Thoracic aorta (tissue), 2 donors: ENCODE results near the gene NDUFA3. TPM values are rescaled to one million over a fixed set of nuclear protein-coding genes. Genes with fewer than 3 reads are reported as not detected.

Experiments used
- ATAC-seq: fragments of 150-250 bp; one replicate; pipeline ENCODE4 v1.8.0; 2017; ENCODE audit warnings: low read depth; ENCODE audit not compliant: insufficient number of reproducible peaks, low FRiP score
- DNase-seq: peaks from one replicate; pipeline ENCODE4 v3.0.0-alpha.2; 2020; ENCODE audit warnings: low spot score
- H3K27ac ChIP-seq, 2 donors: fragments of 200-600 bp; sonication (generic); 1 replicate in 1 of 2; 2 replicates in 1 of 2; pipeline ENCODE4 v1.5.1; 2016; ENCODE audit warnings: mild to moderate bottlenecking in 2 of 2, moderate library complexity in 2 of 2
- H3K27me3 ChIP-seq: fragments of 200-600 bp; sonication (generic); replicated peaks from 2 replicates; pipeline ENCODE4 v1.6.0; 2016; ENCODE audit warnings: mild to moderate bottlenecking; ENCODE audit not compliant: insufficient read depth
- H3K36me3 ChIP-seq: fragments of 200-600 bp; sonication (generic); one replicate; pipeline ENCODE4 v1.5.1; 2016
- H3K4me1 ChIP-seq, 2 donors: fragments of 200-600 bp; sonication (generic); 1 replicate in 1 of 2; 2 replicates in 1 of 2; pipeline versions ENCODE4 v1.5.1 to v1.6.0; 2016; ENCODE audit warnings: low read depth in 2 of 2, mild to moderate bottlenecking in 1 of 2; ENCODE audit not compliant: control insufficient read depth in 1 of 2
- H3K4me3 ChIP-seq: fragments of 200-600 bp; sonication (generic); 2 replicates; pipeline ENCODE4 v1.5.1; 2016; ENCODE audit warnings: mild to moderate bottlenecking
- H3K9me3 ChIP-seq: fragments of 200-600 bp; sonication (generic); 2 replicates; pipeline ENCODE4 v1.5.1; 2016
- CTCF ChIP-seq: fragments of 200-600 bp; sonication (generic); IDR thresholded peaks from one replicate; pipeline ENCODE4 v1.5.1; 2019; ENCODE audit warnings: antibody characterized with exemption
- total RNA-seq, 2 donors: library from RNA; depleted of rRNA; stranded (reverse); fragments of >200 nt; gene quantifications; one replicate each; pipeline versions ENCODE4 v1.1.0 to v1.2.3, GENCODE V29; 2016

Gene NDUFA3
- total RNA-seq: 10 to 100 TPM; 13.0 to 16.6 TPM

- Histone ChIP-seq H3K9me3 (no peaks in the 10 kb centered on the region), H3K4me1 (peaks cover 7 to 13% of the 10 kb centered on the region in 2 donors), H3K27me3 (no peaks in the 10 kb centered on the region), H3K4me3 (peak within 1 kb of the TSS; percentile 97), H3K27ac (peak within 1 kb of the TSS; percentile 23 to 54), H3K36me3 (peaks cover 13% of the 10 kb centered on the region)
- DNase-seq: peak; percentile 89
- TF ChIP-seq CTCF: no peak
- ATAC-seq: peak; percentile 86
These were observed at the start of gene NDUFA3 for GRCh38 chr19:54102421-54103169. Gene NDUFA3, plus strand, starts transcription at chr19:54102855. Its CDS starts 24 bp downstream, at chr19:54102879.

DNA sequence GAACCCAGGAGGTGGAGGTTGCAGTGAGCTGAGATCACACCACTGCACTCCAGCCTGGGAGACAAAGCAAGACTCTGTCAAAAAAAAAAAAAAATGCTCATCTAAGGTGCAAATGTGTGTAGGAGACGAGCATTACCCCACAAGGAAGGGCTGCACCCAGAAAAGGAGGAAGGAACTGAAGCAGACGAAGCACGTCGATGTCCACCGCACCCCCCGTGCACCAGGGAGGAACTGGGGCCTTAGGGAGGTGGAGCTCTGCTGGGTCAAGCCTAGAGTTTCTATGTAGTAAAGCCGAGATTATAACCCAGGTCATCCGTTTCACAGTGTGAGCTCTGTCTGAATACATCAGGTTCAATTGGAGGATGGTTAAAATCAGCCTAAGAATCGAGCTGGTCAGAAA, 40.0 kb upstream of the NDUFA3 start:
- H3K27ac ChIP-seq: no peak overlapping the region
- DNase-seq (no peak), ATAC-seq (no peak)
- no peaks in the 10 kb centered on the region for H3K9me3 ChIP-seq
- H3K4me1 ChIP-seq: no peaks in the 10 kb centered on the region
- H3K4me3 ChIP-seq: no peak overlapping the region
- H3K36me3 ChIP-seq: no peaks in the 10 kb centered on the region
- no peaks in the 10 kb centered on the region for H3K27me3 ChIP-seq
- no peak for TF ChIP-seq CTCF

- no peak for ATAC-seq
These were observed 39.1 kb upstream of the NDUFA3 start, which contains the start of gene VSTM1 for GRCh38 chr19:54063350-54064116. Gene VSTM1, minus strand, starts transcription at chr19:54063897. Its CDS starts 120 bp downstream, at chr19:54063777.

DNA sequence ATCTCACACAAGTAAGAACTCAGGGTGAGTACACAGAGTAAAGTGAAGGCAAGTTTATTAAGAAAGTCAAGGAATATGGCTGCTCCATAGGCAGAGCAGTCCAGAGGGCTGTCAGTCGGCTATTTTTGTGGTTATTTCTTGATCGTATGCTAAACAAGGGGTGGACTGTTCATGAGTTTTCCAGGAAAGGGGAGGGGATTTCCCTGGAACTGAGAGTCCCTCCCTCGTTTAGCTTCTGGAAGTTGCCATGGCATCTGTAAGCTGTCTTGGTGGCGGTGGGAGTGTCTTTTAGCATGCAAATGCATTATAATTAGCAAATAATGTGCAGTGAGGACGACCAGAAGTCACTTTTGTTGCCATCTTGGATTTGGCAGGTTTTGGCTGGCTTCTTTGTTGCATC, 33.2 kb upstream of the NDUFA3 start:
- TF ChIP-seq CTCF: no peak
- no peaks in the 10 kb centered on the region for H3K4me1 ChIP-seq
- no peaks in the 10 kb centered on the region for H3K36me3 ChIP-seq
- ATAC-seq: no peak
- H3K27me3 ChIP-seq: no peaks in the 10 kb centered on the region
- H3K9me3 ChIP-seq: no peaks in the 10 kb centered on the region
- no peak overlapping the region for H3K4me3 ChIP-seq
- no peak for DNase-seq
- no peak overlapping the region for H3K27ac ChIP-seq

More at GRCh38 chr19:54063350-54064116, 39.1 kb upstream of the NDUFA3 start, which contains the start of gene VSTM1:
- no peak within 1 kb of the TSS for H3K4me3 ChIP-seq
- H3K9me3 ChIP-seq: no peaks in the 10 kb centered on the region
- no peak for DNase-seq
- H3K4me1 ChIP-seq: no peaks in the 10 kb centered on the region
- H3K27ac ChIP-seq: no peak within 1 kb of the TSS
- H3K36me3 ChIP-seq: no peaks in the 10 kb centered on the region
- TF ChIP-seq CTCF: no peak
- no peaks in the 10 kb centered on the region for H3K27me3 ChIP-seq

DNA sequence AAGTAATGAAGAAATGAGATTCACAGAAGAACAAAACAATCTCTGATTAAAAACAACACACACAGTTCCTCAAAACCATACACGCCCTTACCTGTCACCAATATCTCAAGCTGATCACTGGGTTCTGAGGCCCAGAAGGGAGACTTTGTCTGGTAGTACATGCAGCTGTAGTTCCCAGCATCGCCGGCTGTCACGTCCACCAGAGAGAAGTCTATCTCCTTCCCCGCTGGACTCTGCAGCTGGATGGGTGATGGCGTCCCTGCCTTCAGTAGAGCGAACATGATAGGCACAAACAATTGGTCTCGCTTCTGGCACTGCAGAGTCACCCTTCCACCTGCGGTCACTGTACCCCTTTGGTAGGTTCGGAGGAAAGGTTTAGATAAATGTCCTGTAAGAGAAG, 28.8 kb upstream of the NDUFA3 start:
- H3K9me3 ChIP-seq: no peaks in the 10 kb centered on the region
- no peak overlapping the region for H3K4me3 ChIP-seq
- no peak for TF ChIP-seq CTCF
- DNase-seq: no peak
- no peak for ATAC-seq
- H3K4me1 ChIP-seq: no peaks in the 10 kb centered on the region
- H3K27ac ChIP-seq: no peak overlapping the region
- H3K27me3 ChIP-seq: no peaks in the 10 kb centered on the region
- H3K36me3 ChIP-seq: no peaks in the 10 kb centered on the region
